PC-9 (cell line): Measurements from ENCODE around the gene PIEZO2. TPM values are rescaled to one million over a fixed set of nuclear protein-coding genes. Genes with fewer than 3 reads are reported as not detected.

Experiments
- BruUV-seq: library from RNA; stranded (reverse); fragments of 400-500 nt; replicated peaks from 2 replicates; lab custom pipeline; 2021; lab: Mats Ljungman, UMichigan
- CTCF ChIA-PET: fragments of 300-600 bp; sonication (Branson Sonifier 250); formaldehyde crosslinking; loops from one replicate; lab custom pipeline; 2022; ENCODE audit warnings: antibody characterized with exemption; lab: Charles Lee
- POLR2A ChIA-PET: fragments of 300-600 bp; sonication (Branson Sonifier 250); formaldehyde crosslinking; loops from one replicate; lab custom pipeline; 2022; ENCODE audit warnings: antibody characterized with exemption; ENCODE audit not compliant: unreplicated experiment; lab: Charles Lee
- DNase-seq, 2 experiments: peaks; one replicate each; pipeline versions ENCODE4 v3.0.0 to v3.0.0-alpha.2; 2015 to 2022; ENCODE audit warnings: mixed read lengths in 1 of 2
- H2AFZ ChIP-seq: fragments of 200-600 bp; sonication (generic); 2 replicates; pipeline ENCODE4 v1.8.1; 2017; ENCODE audit warnings: antibody characterized with exemption
- H3F3A ChIP-seq: fragments of 200-600 bp; sonication (generic); 2 replicates; pipeline ENCODE4 v1.8.1; 2017; ENCODE audit warnings: antibody characterized with exemption, mild to moderate bottlenecking, low read depth; ENCODE audit not compliant: insufficient read depth
- H3K27ac ChIP-seq: fragments of 200-600 bp; sonication (generic); 2 replicates; pipeline ENCODE4 v1.6.1; 2016; ENCODE audit warnings: mixed run types
- H3K27me3 ChIP-seq: fragments of 200-600 bp; sonication (generic); 2 replicates; pipeline ENCODE4 v1.6.1; 2016; ENCODE audit warnings: low read depth, mixed run types; ENCODE audit not compliant: insufficient read depth
- H3K36me3 ChIP-seq: fragments of 200-600 bp; sonication (generic); 2 replicates; pipeline ENCODE4 v1.6.1; 2016; ENCODE audit warnings: low read depth, mixed run types
- H3K4me1 ChIP-seq: fragments of 200-600 bp; sonication (generic); replicated peaks from 2 replicates; pipeline ENCODE4 v1.6.1; 2016; ENCODE audit warnings: mixed run types; ENCODE audit not compliant: insufficient read depth
- H3K4me2 ChIP-seq: fragments of 200-600 bp; sonication (generic); 2 replicates; pipeline ENCODE4 v1.6.1; 2017; ENCODE audit warnings: mixed run types
- H3K4me3 ChIP-seq: fragments of 200-600 bp; sonication (generic); 2 replicates; pipeline ENCODE4 v1.6.1; 2016; ENCODE audit warnings: mixed run types
- H3K79me2 ChIP-seq: fragments of 200-600 bp; sonication (generic); 2 replicates; pipeline ENCODE4 v1.6.1; 2017; ENCODE audit warnings: low read depth, mixed run types
- H3K9me2 ChIP-seq: fragments of 200-600 bp; sonication (generic); 2 replicates; pipeline ENCODE4 v1.8.1; 2017; ENCODE audit warnings: mild to moderate bottlenecking; ENCODE audit not compliant: insufficient read depth
- H3K9me3 ChIP-seq: fragments of 200-600 bp; sonication (generic); 2 replicates; pipeline ENCODE4 v1.8.1; 2016; ENCODE audit warnings: low read depth; ENCODE audit not compliant: insufficient read depth
- H4K20me1 ChIP-seq: fragments of 200-600 bp; sonication (generic); 2 replicates; pipeline ENCODE4 v1.8.1; 2017; ENCODE audit not compliant: insufficient read depth
- CTCF ChIP-seq: fragments of 200-600 bp; sonication (generic); conservative IDR thresholded peaks from 2 replicates; pipeline ENCODE4 v1.6.1; 2017; ENCODE audit warnings: mixed run types, antibody characterized with exemption, mild to moderate bottlenecking, moderate library complexity
- EZH2 ChIP-seq: fragments of 200-600 bp; sonication (generic); IDR thresholded peaks from 2 replicates; pipeline ENCODE4 v1.8.0; 2017; ENCODE audit warnings: antibody characterized with exemption, low read depth
- intact Hi-C: fragments of 100-400 bp; cut with micrococcal nuclease; formaldehyde crosslinking; loops from one replicate; pipeline ENCODE4 v1.10.0; 2022; ENCODE audit not compliant: unreplicated experiment
- total RNA-seq: library from RNA; stranded (reverse); gene quantifications from 2 replicates; pipeline ENCODE4 v1.2.3, GENCODE V29; 2021

PIEZO2 gene
- total RNA-seq, 1 experiment from 2014 or later = not detected

- no peaks in the 10 kb centered on the region for H3K9me3 ChIP-seq
- H3K27me3 ChIP-seq = peaks cover 86% of the 10 kb centered on the region
Observed at GRCh38 chr18:10682368-10682714, 467.0 kb downstream of the PIEZO2 start.

GRCh38 chr18:10681581-10682367 lies 467.6 kb downstream of the PIEZO2 start:
- intact Hi-C loops = no loop called here
- BruUV-seq = no TSS peak
- no peak overlapping the region for H2AFZ ChIP-seq

More at GRCh38 chr18:10682368-10682714, 467.0 kb downstream of the PIEZO2 start:
- Histone ChIP-seq H3K9me2 (no peaks in the 10 kb centered on the region), H3K4me2 (no peak overlapping the region), H3K27ac (no peak overlapping the region), H3K79me2 (no peaks in the 10 kb centered on the region), H2AFZ (no peak overlapping the region), H4K20me1 (no peaks in the 10 kb centered on the region), H3K36me3 (no peaks in the 10 kb centered on the region), H3K4me3 (no peak overlapping the region), H3F3A (no peaks in the 10 kb centered on the region), H3K4me1 (no peaks in the 10 kb centered on the region)
- DNase-seq = no peak
- TF ChIP-seq EZH2 (no peak), CTCF (no peak)
- CTCF ChIA-PET = no interaction called here
- intact Hi-C loops = no loop called here
- BruUV-seq = no TSS peak
- POLR2A ChIA-PET = no interaction called here

GRCh38 chr18:10680271-10680596 lies 469.1 kb downstream of the PIEZO2 start:
- DNase-seq = no peak
- Histone ChIP-seq H3K79me2 (no peaks in the 10 kb centered on the region), H3K9me2 (no peaks in the 10 kb centered on the region), H3K27ac (no peak overlapping the region), H3K9me3 (no peaks in the 10 kb centered on the region), H3F3A (no peaks in the 10 kb centered on the region), H3K4me1 (no peaks in the 10 kb centered on the region), H4K20me1 (no peaks in the 10 kb centered on the region), H2AFZ (no peak overlapping the region), H3K4me2 (no peak overlapping the region), H3K27me3 (peaks cover 86% of the 10 kb centered on the region), H3K4me3 (no peak overlapping the region), H3K36me3 (no peaks in the 10 kb centered on the region)
- POLR2A ChIA-PET = no interaction called here
- CTCF ChIA-PET = no interaction called here
- no TSS peak for BruUV-seq
- TF ChIP-seq CTCF (no peak), EZH2 (no peak)
- intact Hi-C loops = no loop called here

More at GRCh38 chr18:10681581-10682367, 467.6 kb downstream of the PIEZO2 start:
- DNase-seq = no peak
- TF ChIP-seq CTCF (no peak), EZH2 (no peak)
- Histone ChIP-seq H3K9me3 (no peaks in the 10 kb centered on the region), H3K9me2 (no peaks in the 10 kb centered on the region), H3K4me2 (no peak overlapping the region), H4K20me1 (no peaks in the 10 kb centered on the region), H3K79me2 (no peaks in the 10 kb centered on the region), H3K4me1 (no peaks in the 10 kb centered on the region), H3F3A (no peaks in the 10 kb centered on the region), H3K27me3 (peaks cover 86% of the 10 kb centered on the region), H3K36me3 (no peaks in the 10 kb centered on the region), H3K27ac (no peak overlapping the region), H3K4me3 (no peak overlapping the region)
- CTCF ChIA-PET = no interaction called here
- POLR2A ChIA-PET = no interaction called here
